GM21515 (cell line): ENCODE measurements around the gene TPSG1.
"Not testable (repeated sequence)": the region's sequence is repeated elsewhere in the genome, so short reads cannot be mapped to it uniquely, and the experiment has no call there.

ENCODE experiments used
- ATAC-seq: cut with Tn5 transposase; IDR thresholded peaks from one replicate; pipeline ENCODE4 v1.9.1; 2021; ENCODE audit not compliant: unreplicated experiment

TPSG1 gene

DNA sequence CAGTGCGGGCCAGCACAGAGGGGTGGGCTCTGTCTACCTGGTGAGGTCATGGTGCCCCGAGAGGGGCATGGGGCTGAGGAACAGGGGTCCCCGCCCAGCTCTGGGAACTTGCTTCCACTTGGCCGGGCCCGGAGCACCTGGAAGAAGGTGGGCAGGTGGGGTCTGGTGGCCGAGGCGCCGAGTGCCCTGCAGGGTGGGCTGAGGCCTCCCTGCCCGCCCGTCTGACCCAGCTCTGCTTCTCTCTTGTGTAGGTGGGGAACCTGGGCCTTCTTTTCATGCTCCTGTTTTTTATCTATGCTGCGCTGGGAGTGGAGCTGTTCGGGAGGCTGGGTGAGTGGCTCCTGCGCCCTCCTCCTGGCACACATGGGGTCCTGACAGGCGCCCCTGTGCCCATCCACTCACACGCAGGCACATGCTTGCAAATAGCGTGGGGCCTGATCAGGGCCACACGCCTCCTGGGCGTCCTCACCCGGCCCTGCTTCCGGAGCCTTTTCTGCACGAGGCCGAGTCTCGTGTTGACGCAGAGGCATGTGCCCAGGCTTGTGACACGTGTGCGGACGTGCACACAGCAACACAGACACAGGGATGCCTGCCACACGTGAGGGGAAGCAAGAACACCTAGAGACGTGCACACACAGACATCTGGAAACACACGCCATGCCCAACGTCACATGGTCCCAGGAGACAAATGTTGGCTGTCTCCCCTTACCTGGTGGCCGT lies 8.2 kb downstream of the TPSG1 start:
- ATAC-seq, result no peak

DNA sequence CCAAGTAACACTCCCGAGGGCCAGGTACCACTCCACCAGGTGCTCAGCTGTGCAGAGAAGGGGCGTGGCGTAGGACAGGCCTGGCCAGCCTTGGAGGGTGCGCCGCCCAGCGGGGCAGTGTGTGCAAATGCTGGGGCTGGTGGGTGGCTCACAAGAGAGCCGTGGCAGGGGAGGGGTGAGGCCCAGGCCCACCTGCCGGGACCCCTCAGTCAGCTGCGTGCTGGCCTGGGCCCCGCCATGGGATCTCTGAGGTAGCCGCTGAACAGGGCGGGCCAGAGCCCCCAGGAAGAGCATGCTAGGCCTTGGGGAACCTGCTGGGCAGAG lies 8.8 kb downstream of the TPSG1 start:
- ATAC-seq, result no peak

- ATAC-seq, result no peak
These were observed 9.3 kb downstream of the TPSG1 start for GRCh38 chr16:1215574-1216295.

DNA sequence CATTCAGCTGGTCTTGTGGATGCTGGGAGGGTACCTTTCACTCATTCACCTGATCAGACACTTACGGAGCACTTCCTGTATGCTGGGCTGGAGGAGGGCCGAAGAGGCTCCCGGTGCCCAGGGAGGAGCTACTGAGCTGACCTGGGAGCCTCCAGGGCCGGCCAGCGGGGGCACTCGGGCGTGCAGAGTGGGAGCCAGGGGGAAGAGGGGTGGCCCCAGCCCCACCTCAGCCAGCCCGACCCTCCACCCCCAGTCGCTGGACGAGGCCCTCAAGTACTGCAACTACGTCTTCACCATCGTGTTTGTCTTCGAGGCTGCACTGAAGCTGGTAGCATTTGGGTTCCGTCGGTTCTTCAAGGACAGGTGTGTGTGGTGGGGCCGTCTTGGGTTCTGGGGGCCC lies 10.3 kb downstream of the TPSG1 start:
- no peak for ATAC-seq

DNA sequence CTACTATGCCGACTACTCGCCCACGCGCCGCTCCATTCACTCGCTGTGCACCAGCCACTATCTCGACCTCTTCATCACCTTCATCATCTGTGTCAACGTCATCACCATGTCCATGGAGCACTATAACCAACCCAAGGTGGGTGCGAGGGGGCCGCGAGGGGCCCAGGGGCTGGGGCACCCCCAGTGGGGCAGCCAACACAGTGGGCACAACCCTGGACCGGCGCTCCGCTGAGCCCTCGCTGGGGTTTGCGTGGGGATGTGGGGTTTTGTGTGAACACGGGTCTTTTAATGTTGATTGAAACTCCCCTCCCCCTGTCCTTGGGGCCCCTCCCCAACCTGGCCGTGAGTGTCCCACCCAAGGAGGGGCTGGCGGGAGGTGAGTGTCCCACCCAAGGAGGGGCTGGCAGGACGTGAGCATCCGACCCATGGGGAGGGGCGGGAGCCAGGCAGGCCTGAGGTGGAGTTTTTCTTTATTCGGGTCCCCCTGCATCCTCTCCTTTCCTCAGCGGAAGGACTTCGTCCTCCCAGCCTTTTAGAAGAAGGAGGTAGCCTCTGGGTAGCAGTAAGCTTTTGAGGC lies 11.2 kb downstream of the TPSG1 start:
- ATAC-seq, result no peak

DNA sequence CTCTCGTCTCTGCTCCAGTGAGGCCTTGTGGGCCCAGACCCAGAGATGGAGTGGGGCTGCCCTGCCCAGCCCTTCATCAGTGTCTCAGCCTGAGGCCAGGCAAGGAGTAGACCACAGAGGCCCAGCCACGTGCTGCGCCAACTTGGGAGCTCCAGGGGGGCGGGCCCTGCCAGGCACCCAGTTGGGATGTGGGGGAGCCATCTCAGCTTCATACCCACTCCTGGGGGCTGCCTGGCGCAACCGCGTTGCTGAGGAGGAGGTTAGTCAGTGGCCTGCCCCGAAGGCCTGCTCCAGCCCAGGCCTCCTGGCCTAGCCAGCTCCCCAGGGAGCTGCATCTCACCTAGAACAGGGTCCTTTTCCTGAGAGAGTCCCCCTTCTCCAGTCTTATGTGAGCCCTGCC lies 11.8 kb downstream of the TPSG1 start:
- ATAC-seq, result no peak

GRCh38 chr16:1212616-1213194 lies 12.4 kb downstream of the TPSG1 start:
- ATAC-seq, result no peak

GRCh38 chr16:1211451-1212268 lies 13.4 kb downstream of the TPSG1 start:
- ATAC-seq, result no peak

GRCh38 chr16:1210461-1210860 lies 14.6 kb downstream of the TPSG1 start:
- ATAC-seq, result no peak

DNA sequence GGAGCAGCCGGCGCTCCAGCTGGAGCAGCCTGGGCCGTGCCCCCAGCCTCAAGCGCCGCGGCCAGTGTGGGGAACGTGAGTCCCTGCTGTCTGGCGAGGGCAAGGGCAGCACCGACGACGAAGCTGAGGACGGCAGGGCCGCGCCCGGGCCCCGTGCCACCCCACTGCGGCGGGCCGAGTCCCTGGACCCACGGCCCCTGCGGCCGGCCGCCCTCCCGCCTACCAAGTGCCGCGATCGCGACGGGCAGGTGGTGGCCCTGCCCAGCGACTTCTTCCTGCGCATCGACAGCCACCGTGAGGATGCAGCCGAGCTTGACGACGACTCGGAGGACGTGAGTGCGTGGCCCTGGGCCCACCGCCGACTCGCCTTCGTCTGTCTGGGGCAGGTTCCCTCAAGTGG lies 16.0 kb downstream of the TPSG1 start:
- ATAC-seq, result no peak

GRCh38 chr16:1208239-1208830 lies 16.7 kb downstream of the TPSG1 start:
- no peak for ATAC-seq

GRCh38 chr16:1206786-1207185 lies 18.3 kb downstream of the TPSG1 start:
- no peak for ATAC-seq

- no peak for ATAC-seq
These were observed 18.7 kb downstream of the TPSG1 start for GRCh38 chr16:1206326-1206725.

GRCh38 chr16:1204933-1205332 lies 20.1 kb downstream of the TPSG1 start:
- ATAC-seq, result no peak

GRCh38 chr16:1202274-1202673 lies 22.8 kb downstream of the TPSG1 start:
- no peak for ATAC-seq

- no peak for ATAC-seq
These were observed 23.6 kb downstream of the TPSG1 start for GRCh38 chr16:1201444-1201843.

DNA sequence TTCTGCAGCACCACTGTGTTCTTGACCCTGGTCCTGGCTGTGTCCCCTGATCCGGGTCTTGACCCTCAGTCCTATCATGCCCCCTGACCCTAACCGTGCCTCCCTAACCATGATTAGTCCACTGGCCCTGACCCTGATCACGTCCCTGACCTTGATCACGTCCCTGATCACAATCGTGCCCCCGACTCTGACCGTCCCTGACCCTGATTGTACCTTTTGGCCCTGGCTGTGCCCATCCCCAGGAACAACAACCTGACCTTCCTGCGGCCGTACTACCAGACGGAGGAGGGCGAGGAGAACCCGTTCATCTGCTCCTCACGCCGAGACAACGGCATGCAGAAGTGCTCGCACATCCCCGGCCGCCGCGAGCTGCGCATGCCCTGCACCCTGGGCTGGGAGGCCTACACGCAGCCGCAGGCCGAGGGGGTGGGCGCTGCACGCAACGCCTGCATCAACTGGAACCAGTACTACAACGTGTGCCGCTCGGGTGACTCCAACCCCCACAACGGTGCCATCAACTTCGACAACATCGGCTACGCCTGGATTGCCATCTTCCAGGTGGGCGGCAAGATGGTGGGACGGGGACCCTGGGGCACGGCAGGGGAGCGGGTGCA lies 24.9 kb downstream of the TPSG1 start:
- ATAC-seq, result no peak

GRCh38 chr16:1199347-1200013 lies 25.6 kb downstream of the TPSG1 start:
- no peak for ATAC-seq

GRCh38 chr16:1198671-1199346 lies 26.3 kb downstream of the TPSG1 start:
- not testable (repeated sequence) for ATAC-seq
